Measurements from ENCODE around the gene DCDC2. TPM values are rescaled to one million over a fixed set of nuclear protein-coding genes. Genes with fewer than 3 reads are reported as not detected.
"Not testable (repeated sequence)": the region's sequence is repeated elsewhere in the genome, so short reads cannot be mapped to it uniquely, and the experiment has no call there.

Gene DCDC2
- total and polyA plus RNA-seq, 4 experiments from 2014 or later = 0.44 to 0.47 TPM; not detected in 2

- ChIA-PET CTCF (ENCODE audit: partially characterized antibody) (no interaction called here), POLR2A (ENCODE audit: partially characterized antibody) (no interaction called here)
- no peaks in the 10 kb centered on the region for H3K27me3 ChIP-seq (ENCODE audit: insufficient read depth, low read length)
- Mint-ChIP-seq H3K4me3 (no peak overlapping the region), H3K27ac (no peak overlapping the region), H3K9me3 (peaks cover 0 to 8% (median 2%) of the 10 kb centered on the region in 8 donors), H3K36me3 (no peaks in the 10 kb centered on the region), H3K4me1 (peaks cover 0 to 1% (median 0%) of the 10 kb centered on the region in 4 donors), H3K27me3 (peaks cover 8 to 10% of the 10 kb centered on the region in 2 donors)
- DNase-seq = no peak
- no peaks in the 10 kb centered on the region for H3K9me3 ChIP-seq (ENCODE audit: control insufficient read depth in 1 of 2, low read length in 2 of 2)
- no peaks in the 10 kb centered on the region for H3K36me3 ChIP-seq (ENCODE audit: insufficient read depth, low read length)
- intact Hi-C loops (cut with micrococcal nuclease) = no loop called here
- H3K4me1 ChIP-seq (ENCODE audit: insufficient read depth, low read length) = no peaks in the 10 kb centered on the region
- H3K4me3 ChIP-seq (ENCODE audit: low read length in 2 of 2) = no peak overlapping the region
- no peak overlapping the region for H3K27ac ChIP-seq (ENCODE audit: low read depth, low read length)
Measured at GRCh38 chr6:24306038-24306437, 51.8 kb downstream of the DCDC2 start.

- no peaks in the 10 kb centered on the region for H3K36me3 ChIP-seq (ENCODE audit: insufficient read depth, low read length)
- Mint-ChIP-seq H3K36me3 (no peaks in the 10 kb centered on the region), H3K4me1 (no peaks in the 10 kb centered on the region), H3K27me3 (peaks cover 7 to 11% of the 10 kb centered on the region in 2 donors), H3K9me3 (peaks cover 2 to 21% (median 14%) of the 10 kb centered on the region in 8 donors), H3K4me3 (no peak overlapping the region), H3K27ac (no peak overlapping the region)
- no peak overlapping the region for H3K4me3 ChIP-seq (ENCODE audit: low read length in 2 of 2)
- intact Hi-C loops (cut with micrococcal nuclease) = no loop called here
- CTCF ChIA-PET (ENCODE audit: partially characterized antibody) = interaction anchor here (1.3 kb wide), 2 partner anchors 10 to 14 kb away, joined by 3 read pairs; no protein-coding TSS in a partner anchor
- POLR2A ChIA-PET (ENCODE audit: partially characterized antibody) = no interaction called here
- no peaks in the 10 kb centered on the region for H3K4me1 ChIP-seq (ENCODE audit: insufficient read depth, low read length)
- H3K27ac ChIP-seq (ENCODE audit: low read depth, low read length) = no peak overlapping the region
- no peaks in the 10 kb centered on the region for H3K9me3 ChIP-seq (ENCODE audit: control insufficient read depth in 1 of 2, low read length in 2 of 2)
- DNase-seq = no peak
- no peaks in the 10 kb centered on the region for H3K27me3 ChIP-seq (ENCODE audit: insufficient read depth, low read length)
Measured at GRCh38 chr6:24296944-24297343, 60.9 kb downstream of the DCDC2 start.

GRCh38 chr6:24293852-24294251 is 64.0 kb downstream of the DCDC2 start:
- POLR2A ChIA-PET (ENCODE audit: partially characterized antibody) = not testable (repeated sequence)

GRCh38 chr6:24287239-24287638 is 70.6 kb downstream of the DCDC2 start:
- CTCF ChIA-PET (ENCODE audit: partially characterized antibody) = interaction anchor here (1.0 kb wide), 1 partner anchor 10 kb away, joined by 3 read pairs; no protein-coding TSS in a partner anchor
- no peak overlapping the region for H3K27ac Mint-ChIP-seq
- H3K9me3 Mint-ChIP-seq = no peaks in the 10 kb centered on the region
- peaks cover 2 to 4% of the 10 kb centered on the region in 2 donors for H3K27me3 Mint-ChIP-seq
- H3K9me3 ChIP-seq (ENCODE audit: control insufficient read depth in 1 of 2, low read length in 2 of 2) = no peaks in the 10 kb centered on the region
- peaks cover 1 to 9% (median 4%) of the 10 kb centered on the region in 4 donors for H3K4me1 Mint-ChIP-seq
- POLR2A ChIA-PET (ENCODE audit: partially characterized antibody) = no interaction called here
- H3K4me3 Mint-ChIP-seq = no peak overlapping the region
- no peaks in the 10 kb centered on the region for H3K36me3 Mint-ChIP-seq
- intact Hi-C loops (cut with micrococcal nuclease) = loop anchor here (10.0 kb wide), 1 partner anchor 728 kb away; no protein-coding TSS in a partner anchor
- H3K27me3 ChIP-seq (ENCODE audit: insufficient read depth, low read length) = no peaks in the 10 kb centered on the region
- no peaks in the 10 kb centered on the region for H3K36me3 ChIP-seq (ENCODE audit: insufficient read depth, low read length)
- H3K27ac ChIP-seq (ENCODE audit: low read depth, low read length) = no peak overlapping the region
- peaks cover 7% of the 10 kb centered on the region for H3K4me1 ChIP-seq (ENCODE audit: insufficient read depth, low read length)
- DNase-seq = no peak
- H3K4me3 ChIP-seq (ENCODE audit: low read length in 2 of 2) = no peak overlapping the region

More at GRCh38 chr6:24293852-24294251, 64.0 kb downstream of the DCDC2 start:
- H3K4me3 Mint-ChIP-seq; H3K27ac Mint-ChIP-seq; H3K9me3 ChIP-seq (ENCODE audit: control insufficient read depth in 1 of 2, low read length in 2 of 2); H3K36me3 Mint-ChIP-seq; H3K4me1 Mint-ChIP-seq; DNase-seq; H3K4me3 ChIP-seq (ENCODE audit: low read length in 2 of 2); CTCF ChIA-PET (ENCODE audit: partially characterized antibody); intact Hi-C loops (cut with micrococcal nuclease); H3K27ac ChIP-seq (ENCODE audit: low read depth, low read length); H3K36me3 ChIP-seq (ENCODE audit: insufficient read depth, low read length); H3K4me1 ChIP-seq (ENCODE audit: insufficient read depth, low read length); H3K27me3 ChIP-seq (ENCODE audit: insufficient read depth, low read length): not testable (repeated sequence)
- H3K9me3 Mint-ChIP-seq = peaks cover 2 to 21% (median 14%) of the 10 kb centered on the region in 8 donors
- peaks cover 6 to 11% of the 10 kb centered on the region in 2 donors for H3K27me3 Mint-ChIP-seq

- ChIA-PET POLR2A (ENCODE audit: partially characterized antibody) (no interaction called here), CTCF (ENCODE audit: partially characterized antibody) (interaction anchor here (0.8 to 1.9 kb wide), 5 partner anchors 10 to 147 kb away, joined by 3 to 6 read pairs (median 4); no protein-coding TSS in a partner anchor)
- Mint-ChIP-seq H3K27me3 (peaks cover 7 to 8% of the 10 kb centered on the region in 2 donors), H3K4me1 (peaks cover 1 to 9% (median 4%) of the 10 kb centered on the region in 4 donors), H3K9me3 (no peaks in the 10 kb centered on the region), H3K27ac (no peak overlapping the region), H3K36me3 (no peaks in the 10 kb centered on the region), H3K4me3 (no peak overlapping the region)
- H3K27ac ChIP-seq (ENCODE audit: low read depth, low read length) = no peak overlapping the region
- DNase-seq = no peak
- intact Hi-C loops (cut with micrococcal nuclease) = loop anchor here (5.0 to 10.0 kb wide), 2 partner anchors 118 to 731 kb away; partner anchors contain the start of gene MRS2
- H3K36me3 ChIP-seq (ENCODE audit: insufficient read depth, low read length) = no peaks in the 10 kb centered on the region
- H3K4me1 ChIP-seq (ENCODE audit: insufficient read depth, low read length) = peaks cover 7% of the 10 kb centered on the region
- H3K9me3 ChIP-seq (ENCODE audit: control insufficient read depth in 1 of 2, low read length in 2 of 2) = no peaks in the 10 kb centered on the region
- H3K27me3 ChIP-seq (ENCODE audit: insufficient read depth, low read length) = no peaks in the 10 kb centered on the region
- no peak overlapping the region for H3K4me3 ChIP-seq (ENCODE audit: low read length in 2 of 2)
Measured at GRCh38 chr6:24284006-24284405, 73.9 kb downstream of the DCDC2 start.

GRCh38 chr6:24283043-24283985 is 74.5 kb downstream of the DCDC2 start:
- H3K4me3 ChIP-seq (ENCODE audit: low read length in 2 of 2) = no peak overlapping the region
- Mint-ChIP-seq H3K9me3 (no peaks in the 10 kb centered on the region), H3K27ac (no peak overlapping the region), H3K27me3 (peaks cover 4 to 8% of the 10 kb centered on the region in 2 donors), H3K36me3 (no peaks in the 10 kb centered on the region), H3K4me3 (peak overlapping the region in 6 of 8 donors; percentile 18 to 55 (median 50)), H3K4me1 (peaks cover 1 to 9% (median 4%) of the 10 kb centered on the region in 4 donors)
- H3K36me3 ChIP-seq (ENCODE audit: insufficient read depth, low read length) = no peaks in the 10 kb centered on the region
- no peak overlapping the region for H3K27ac ChIP-seq (ENCODE audit: low read depth, low read length)
- H3K9me3 ChIP-seq (ENCODE audit: control insufficient read depth in 1 of 2, low read length in 2 of 2) = no peaks in the 10 kb centered on the region
- ChIA-PET POLR2A (ENCODE audit: partially characterized antibody) (no interaction called here), CTCF (ENCODE audit: partially characterized antibody) (interaction anchor here (0.6 to 1.9 kb wide), 9 partner anchors 8 to 148 kb away, joined by 3 to 6 read pairs (median 3); no protein-coding TSS in a partner anchor)
- no peaks in the 10 kb centered on the region for H3K27me3 ChIP-seq (ENCODE audit: insufficient read depth, low read length)
- DNase-seq = peak in 4 of 5 donors; percentile 16 to 37 (median 27)
- H3K4me1 ChIP-seq (ENCODE audit: insufficient read depth, low read length) = peaks cover 7% of the 10 kb centered on the region
- intact Hi-C loops (cut with micrococcal nuclease) = loop anchor here (5.0 to 10.0 kb wide), 2 partner anchors 119 to 731 kb away; partner anchors contain the start of gene MRS2

GRCh38 chr6:24274441-24275083 is 83.3 kb downstream of the DCDC2 start:
- Mint-ChIP-seq H3K27ac (no peak overlapping the region), H3K27me3 (peaks cover 11% of the 10 kb centered on the region in 2 donors), H3K9me3 (no peaks in the 10 kb centered on the region), H3K36me3 (no peaks in the 10 kb centered on the region), H3K4me1 (no peaks in the 10 kb centered on the region), H3K4me3 (no peak overlapping the region)
- H3K4me1 ChIP-seq (ENCODE audit: insufficient read depth, low read length) = no peaks in the 10 kb centered on the region
- H3K4me3 ChIP-seq (ENCODE audit: low read length in 2 of 2) = no peak overlapping the region
- DNase-seq = no peak
- intact Hi-C loops (cut with micrococcal nuclease) = no loop called here
- no peaks in the 10 kb centered on the region for H3K9me3 ChIP-seq (ENCODE audit: control insufficient read depth in 1 of 2, low read length in 2 of 2)
- H3K27ac ChIP-seq (ENCODE audit: low read depth, low read length) = no peak overlapping the region
- ChIA-PET POLR2A (ENCODE audit: partially characterized antibody) (no interaction called here), CTCF (ENCODE audit: partially characterized antibody) (interaction anchor here (0.7 to 1.9 kb wide), 3 partner anchors 9 to 27 kb away, joined by 3 to 6 read pairs (median 4); no protein-coding TSS in a partner anchor)
- H3K36me3 ChIP-seq (ENCODE audit: insufficient read depth, low read length) = no peaks in the 10 kb centered on the region
- H3K27me3 ChIP-seq (ENCODE audit: insufficient read depth, low read length) = no peaks in the 10 kb centered on the region
